WTC11 (cell line): ENCODE results near the gene ARL5A. TPM values are rescaled to one million over a fixed set of nuclear protein-coding genes. Genes with fewer than 3 reads are reported as not detected.

Experiments used
- ATAC-seq: fragments of 200-7000 bp; cut with Tn5 transposase; 2 replicates; pipeline ENCODE4 v1.10.0; 2021; ENCODE audit warnings: mild to moderate bottlenecking, moderate library complexity
- CTCF ChIA-PET: fragments of 300-600 bp; sonication (Branson Sonifier 250); formaldehyde crosslinking; loops from one replicate; lab custom pipeline; 2021; ENCODE audit warnings: antibody characterized with exemption; lab: Charles Lee
- POLR2A ChIA-PET: fragments of 350-600 bp; sonication (Branson Sonifier 250); formaldehyde crosslinking; loops from one replicate; lab custom pipeline; 2021; ENCODE audit warnings: antibody characterized with exemption; lab: Charles Lee
- DNase-seq: peaks from one replicate; pipeline ENCODE4 v3.0.0; 2021; ENCODE audit warnings: low spot score
- H3K27ac Mint-ChIP-seq: 2 replicates; pipeline ENCODE4 v1.8.0; 2021; ENCODE audit warnings: mixed read lengths
- H3K27me3 Mint-ChIP-seq: 2 replicates; pipeline ENCODE4 v1.8.0; 2021; ENCODE audit warnings: low read depth, mild to moderate bottlenecking, moderate library complexity, mixed read lengths
- H3K36me3 Mint-ChIP-seq: 2 replicates; pipeline ENCODE4 v1.8.0; 2021; ENCODE audit warnings: mixed read lengths
- H3K4me1 Mint-ChIP-seq: 2 replicates; pipeline ENCODE4 v1.8.0; 2022; ENCODE audit warnings: mixed read lengths
- H3K4me3 Mint-ChIP-seq: 2 replicates; pipeline ENCODE4 v1.8.0; 2021; ENCODE audit warnings: mild to moderate bottlenecking, moderate library complexity, mixed read lengths
- H3K9me3 Mint-ChIP-seq: 2 replicates; pipeline ENCODE4 v1.8.0; 2021; ENCODE audit warnings: mixed read lengths
- AFF4 ChIP-seq: sonication (generic); formaldehyde crosslinking; IDR thresholded peaks from 2 replicates; pipeline ENCODE4 v1.8.1; 2023; ENCODE audit warnings: mild to moderate bottlenecking, missing genetic modification reagents, borderline replicate concordance
- CREM ChIP-seq: sonication (generic); formaldehyde crosslinking; IDR thresholded peaks from 2 replicates; pipeline ENCODE4 v1.8.1; 2022; ENCODE audit warnings: mild to moderate bottlenecking, missing genetic modification reagents, moderate library complexity
- JAZF1 ChIP-seq: fragments of 250-450 bp; sonication (Bioruptor Pico); IDR thresholded peaks from 2 replicates; pipeline ENCODE4 v1.9.0; 2021; ENCODE audit warnings: moderate library complexity, mild to moderate bottlenecking, inconsistent platforms
- USF2 ChIP-seq: sonication (generic); formaldehyde crosslinking; IDR thresholded peaks from 2 replicates; pipeline ENCODE4 v1.8.1; 2023; ENCODE audit warnings: mild to moderate bottlenecking, missing genetic modification reagents, moderate library complexity
- ZBTB43 ChIP-seq: sonication (generic); formaldehyde crosslinking; IDR thresholded peaks from 2 replicates; pipeline ENCODE4 v1.8.1; 2023; ENCODE audit warnings: mild to moderate bottlenecking, missing genetic modification reagents
- ZNF317 ChIP-seq: sonication (generic); formaldehyde crosslinking; IDR thresholded peaks from 2 replicates; pipeline ENCODE4 v1.8.1; 2023; ENCODE audit warnings: low read depth, mild to moderate bottlenecking, moderate library complexity, missing genetic modification reagents, borderline replicate concordance
- ZNF532 ChIP-seq: fragments of 250-450 bp; sonication (Bioruptor Pico); IDR thresholded peaks from 2 replicates; pipeline ENCODE4 v1.9.0; 2021; ENCODE audit warnings: mild to moderate bottlenecking, borderline replicate concordance
- total RNA-seq: library from RNA; stranded (reverse); gene quantifications from 3 replicates; pipeline ENCODE4 v1.2.3, GENCODE V29; 2021

The ARL5A gene
- total RNA-seq, 1 experiment from 2014 or later, result 82.7 TPM

GRCh38 chr2:151861174-151861573 lies 33.0 kb upstream of the ARL5A start (continued):
- TF ChIP-seq AFF4 (CRISPR knock-in tag), result no peak
- TF ChIP-seq USF2, result no peak
- TF ChIP-seq CREM (CRISPR knock-in tag), result no peak
- TF ChIP-seq JAZF1, result no peak
- TF ChIP-seq ZBTB43 (CRISPR knock-in tag), result no peak
- no peak for TF ChIP-seq ZNF532 (CRISPR knock-in tag)

- Mint-ChIP-seq H3K9me3 (no peaks in the 10 kb centered on the region), H3K4me1 (peaks cover 2% of the 10 kb centered on the region; the same call in 1 of the 2 replicates), H3K4me3 (no peak overlapping the region), H3K36me3 (no peaks in the 10 kb centered on the region), H3K27ac (no peak overlapping the region), H3K27me3 (no peaks in the 10 kb centered on the region)
- no peak for TF ChIP-seq ZNF532 (CRISPR knock-in tag)
- TF ChIP-seq ZNF317 (CRISPR knock-in tag), result 0 out of 2 replicates have a peak, but pooled peaks have one; percentile 27
- DNase-seq, result no peak
- POLR2A ChIA-PET, result no interaction called here
- ATAC-seq, result no peak
- CTCF ChIA-PET, result no interaction called here
Observed at GRCh38 chr2:151860613-151861146, 32.5 kb upstream of the ARL5A start.
